K562 (cell line): ENCODE results near the gene SLC11A1. TPM values are rescaled to one million over a fixed set of nuclear protein-coding genes. Genes with fewer than 3 reads are reported as not detected.
A peak's percentile ranks its signal among the peaks of the same experiment; 100 is the strongest.

ENCODE experiments used
- BRD9 ChIP-seq: fragments of 450-650 bp; IDR thresholded peaks from 2 replicates; pipeline ENCODE4 v1.6.1; 2018; ENCODE audit warnings: low read depth; ENCODE audit not compliant: partially characterized antibody
- C11orf30 ChIP-seq: fragments of 450-650 bp; IDR thresholded peaks from 2 replicates; pipeline ENCODE4 v1.6.1; 2016; ENCODE audit warnings: low read depth, mild to moderate bottlenecking
- E2F6 ChIP-seq, 2 experiments: IDR thresholded peaks; 2 replicates each; pipeline ENCODE4 v1.6.1; 2011; ENCODE audit warnings: borderline replicate concordance in 1 of 2, control low read depth in 1 of 2, low read depth in 1 of 2, low read length in 1 of 2, mild to moderate bottlenecking in 1 of 2, mixed read lengths in 1 of 2, moderate library complexity in 1 of 2; ENCODE audit not compliant: insufficient read depth in 1 of 2, insufficient read length in 1 of 2, poor library complexity in 1 of 2, severe bottlenecking in 1 of 2; ENCODE audit errors: extremely low read depth in 1 of 2
- GATAD2A ChIP-seq: fragments of 450-650 bp; IDR thresholded peaks from 2 replicates; pipeline ENCODE4 v1.6.1; 2017
- HNRNPK ChIP-seq: fragments of 200-400 bp; formaldehyde crosslinking; IDR thresholded peaks from one replicate; pipeline ENCODE4 v1.6.1; 2018; ENCODE audit warnings: mild to moderate bottlenecking, low read depth, low read length; ENCODE audit not compliant: poor library complexity, severe bottlenecking
- HOMEZ ChIP-seq: fragments of 250-450 bp; sonication (Bioruptor Pico); IDR thresholded peaks from 2 replicates; pipeline ENCODE4 v1.4.0; 2020; ENCODE audit warnings: mild to moderate bottlenecking, moderate library complexity
- IFI16 ChIP-seq: fragments of 250-450 bp; sonication (Bioruptor Pico); IDR thresholded peaks from 2 replicates; pipeline ENCODE4 v2.1.2; 2022; ENCODE audit warnings: mild to moderate bottlenecking, inconsistent platforms
- PML ChIP-seq: IDR thresholded peaks from 2 replicates; pipeline ENCODE4 v1.6.1; 2012; ENCODE audit warnings: low read length, inconsistent platforms
- TAF1 ChIP-seq: IDR thresholded peaks from 2 replicates; pipeline ENCODE4 v1.6.1; 2011; ENCODE audit warnings: mild to moderate bottlenecking, low read length, moderate library complexity; ENCODE audit not compliant: insufficient read depth, control insufficient read depth, severe bottlenecking; ENCODE audit errors: extremely low read depth
- TBL1XR1 ChIP-seq, 2 experiments: IDR thresholded peaks; 2 replicates each; pipeline ENCODE4 v1.6.1; 2012; ENCODE audit warnings: improper control_type of control experiment in 2 of 2, low read length in 2 of 2, mild to moderate bottlenecking in 1 of 2
- WHSC1 ChIP-seq: IDR thresholded peaks from one replicate; pipeline ENCODE4 v1.6.1; 2012; ENCODE audit warnings: low read length, control low read depth, inconsistent platforms
- ZFP36 ChIP-seq: fragments of 150-350 bp; IDR thresholded peaks from 2 replicates; pipeline ENCODE4 v1.6.1; 2018; ENCODE audit warnings: low read length, low read depth; ENCODE audit not compliant: partially characterized antibody
- ZNF436 ChIP-seq: fragments of 250-450, 450-650 bp; sonication (Bioruptor Pico); formaldehyde crosslinking; IDR thresholded peaks from 2 replicates; pipeline ENCODE4 v1.7.0; 2020; ENCODE audit warnings: mild to moderate bottlenecking
- ZNF780A ChIP-seq: fragments of 250-450 bp; sonication (Bioruptor Pico); IDR thresholded peaks from 2 replicates; pipeline ENCODE4 v1.5.0; 2021; ENCODE audit warnings: mild to moderate bottlenecking
- polyA plus RNA-seq, 8 experiments: library from polyadenylated mRNA; depleted of rRNA in 4 of 8; stranded (reverse) in 5 of 8; unstranded in 3 of 8; fragments of >200 nt; fragmentation: Nextera tagmentation in 2 of 8; fragmentation: Illumina TruSeq in 1 of 8; extraction: Ambion mirVana in 2 of 8; extraction: Trizol in 1 of 8; gene quantifications; 2 replicates each; pipeline versions ENCODE4 v1.2.1 to v1.2.3, GENCODE V29; 2011 to 2014; ENCODE audit warnings: inconsistent platforms in 1 of 8, missing spikeins in 1 of 8
- total RNA-seq, 7 experiments: library from RNA; depleted of rRNA in 6 of 7; stranded (reverse); fragments of >200 nt in 6 of 7; fragmentation: Illumina TruSeq in 2 of 7; extraction: Trizol in 2 of 7; gene quantifications; 2 replicates each; pipeline versions ENCODE4 v1.2.1 to v1.2.3, GENCODE V29; 2011 to 2021; ENCODE audit warnings: low replicate concordance in 1 of 7
- TF ChIP-seq, protein P1 (sequence below): fragments of 200-400 bp; formaldehyde crosslinking; IDR thresholded peaks from 2 replicates; pipeline ENCODE4 v1.6.1; 2017; ENCODE audit warnings: mild to moderate bottlenecking, low read depth, low read length, moderate library complexity
- TF ChIP-seq, protein P2 (sequence below): fragments of 450-650 bp; IDR thresholded peaks from 2 replicates; pipeline ENCODE4 v1.6.1; 2016; ENCODE audit warnings: mild to moderate bottlenecking
- TF ChIP-seq, protein P3 (sequence below): sonication (generic); formaldehyde crosslinking; IDR thresholded peaks from 2 replicates; pipeline ENCODE4 v1.8.1; 2022; ENCODE audit warnings: missing genetic modification reagents

Gene SLC11A1
- total and polyA plus RNA-seq, 9 of the 15 experiments (the other 6 are each of a cell fraction or from before 2014, with no cell fraction given) = 0.35 to 1.6 (median 0.65) TPM

DNA sequence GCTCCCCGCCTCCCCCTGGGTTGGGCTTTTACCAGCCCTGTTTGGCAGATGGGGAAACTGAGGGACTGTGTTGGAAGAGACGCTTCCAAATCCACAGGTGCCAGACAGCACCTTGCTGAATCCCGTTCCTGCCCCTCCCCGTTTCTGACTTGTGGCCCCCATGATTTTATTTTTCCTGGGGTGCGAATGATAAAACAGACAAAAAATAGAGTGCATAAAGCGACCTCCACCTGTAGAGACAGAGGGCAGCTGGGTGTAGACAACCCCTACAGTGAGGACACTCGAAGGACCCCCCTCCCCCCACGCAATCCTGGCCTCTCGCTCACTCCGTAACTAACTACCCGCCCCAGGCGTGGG lies 15.4 kb downstream of the SLC11A1 start (continued):
- TF ChIP-seq TBL1XR1 (IDR thresholded peaks at IDR 0.05; ENCODE audit: low read length in 2 of 2) (peak in 1 of 2 experiments; percentile 64; a peak in 2 of 4 replicates), ZNF436 (CRISPR knock-in tag) (no peak), HOMEZ (CRISPR knock-in tag) (no peak), GATAD2A (0 out of 2 replicates have a peak, but pooled peaks have one; percentile 14), BRD9 (no peak), PML (no peak), E2F6 (IDR thresholded peaks at IDR 0.05; ENCODE audit: borderline replicate concordance in 1 of 2, extremely low read depth in 1 of 2, insufficient read depth in 1 of 2, insufficient read length in 1 of 2, low read depth in 1 of 2, low read length in 1 of 2, poor library complexity in 1 of 2, severe bottlenecking in 1 of 2) (peak in 1 of 2 experiments; percentile 29), TAF1 (peak; percentile 12), HNRNPK (no peak), WHSC1 (no peak), ZNF780A (CRISPR knock-in tag) (no peak), ZFP36 (no peak), C11orf30 (no peak), IFI16 (CRISPR knock-in tag) (no peak)
- TF ChIP-seq, protein P1, sequence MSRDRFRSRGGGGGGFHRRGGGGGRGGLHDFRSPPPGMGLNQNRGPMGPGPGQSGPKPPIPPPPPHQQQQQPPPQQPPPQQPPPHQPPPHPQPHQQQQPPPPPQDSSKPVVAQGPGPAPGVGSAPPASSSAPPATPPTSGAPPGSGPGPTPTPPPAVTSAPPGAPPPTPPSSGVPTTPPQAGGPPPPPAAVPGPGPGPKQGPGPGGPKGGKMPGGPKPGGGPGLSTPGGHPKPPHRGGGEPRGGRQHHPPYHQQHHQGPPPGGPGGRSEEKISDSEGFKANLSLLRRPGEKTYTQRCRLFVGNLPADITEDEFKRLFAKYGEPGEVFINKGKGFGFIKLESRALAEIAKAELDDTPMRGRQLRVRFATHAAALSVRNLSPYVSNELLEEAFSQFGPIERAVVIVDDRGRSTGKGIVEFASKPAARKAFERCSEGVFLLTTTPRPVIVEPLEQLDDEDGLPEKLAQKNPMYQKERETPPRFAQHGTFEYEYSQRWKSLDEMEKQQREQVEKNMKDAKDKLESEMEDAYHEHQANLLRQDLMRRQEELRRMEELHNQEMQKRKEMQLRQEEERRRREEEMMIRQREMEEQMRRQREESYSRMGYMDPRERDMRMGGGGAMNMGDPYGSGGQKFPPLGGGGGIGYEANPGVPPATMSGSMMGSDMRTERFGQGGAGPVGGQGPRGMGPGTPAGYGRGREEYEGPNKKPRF = no peak
- TF ChIP-seq, protein P2, sequence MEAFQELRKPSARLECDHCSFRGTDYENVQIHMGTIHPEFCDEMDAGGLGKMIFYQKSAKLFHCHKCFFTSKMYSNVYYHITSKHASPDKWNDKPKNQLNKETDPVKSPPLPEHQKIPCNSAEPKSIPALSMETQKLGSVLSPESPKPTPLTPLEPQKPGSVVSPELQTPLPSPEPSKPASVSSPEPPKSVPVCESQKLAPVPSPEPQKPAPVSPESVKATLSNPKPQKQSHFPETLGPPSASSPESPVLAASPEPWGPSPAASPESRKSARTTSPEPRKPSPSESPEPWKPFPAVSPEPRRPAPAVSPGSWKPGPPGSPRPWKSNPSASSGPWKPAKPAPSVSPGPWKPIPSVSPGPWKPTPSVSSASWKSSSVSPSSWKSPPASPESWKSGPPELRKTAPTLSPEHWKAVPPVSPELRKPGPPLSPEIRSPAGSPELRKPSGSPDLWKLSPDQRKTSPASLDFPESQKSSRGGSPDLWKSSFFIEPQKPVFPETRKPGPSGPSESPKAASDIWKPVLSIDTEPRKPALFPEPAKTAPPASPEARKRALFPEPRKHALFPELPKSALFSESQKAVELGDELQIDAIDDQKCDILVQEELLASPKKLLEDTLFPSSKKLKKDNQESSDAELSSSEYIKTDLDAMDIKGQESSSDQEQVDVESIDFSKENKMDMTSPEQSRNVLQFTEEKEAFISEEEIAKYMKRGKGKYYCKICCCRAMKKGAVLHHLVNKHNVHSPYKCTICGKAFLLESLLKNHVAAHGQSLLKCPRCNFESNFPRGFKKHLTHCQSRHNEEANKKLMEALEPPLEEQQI = no peak
- TF ChIP-seq, protein P3, sequence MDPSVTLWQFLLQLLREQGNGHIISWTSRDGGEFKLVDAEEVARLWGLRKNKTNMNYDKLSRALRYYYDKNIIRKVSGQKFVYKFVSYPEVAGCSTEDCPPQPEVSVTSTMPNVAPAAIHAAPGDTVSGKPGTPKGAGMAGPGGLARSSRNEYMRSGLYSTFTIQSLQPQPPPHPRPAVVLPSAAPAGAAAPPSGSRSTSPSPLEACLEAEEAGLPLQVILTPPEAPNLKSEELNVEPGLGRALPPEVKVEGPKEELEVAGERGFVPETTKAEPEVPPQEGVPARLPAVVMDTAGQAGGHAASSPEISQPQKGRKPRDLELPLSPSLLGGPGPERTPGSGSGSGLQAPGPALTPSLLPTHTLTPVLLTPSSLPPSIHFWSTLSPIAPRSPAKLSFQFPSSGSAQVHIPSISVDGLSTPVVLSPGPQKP (CRISPR knock-in tag) = no peak
